GM20431 (cell line): ENCODE results near the gene CEBPA.

Experiments
- in situ Hi-C: fragments of 300-500 bp; cut with MseI, MboI; formaldehyde crosslinking; loops from one replicate; pipeline ENCODE4 v1.15.0; 2020; ENCODE audit warnings: low sequenced_read_pairs; ENCODE audit not compliant: unreplicated experiment

The CEBPA gene

DNA sequence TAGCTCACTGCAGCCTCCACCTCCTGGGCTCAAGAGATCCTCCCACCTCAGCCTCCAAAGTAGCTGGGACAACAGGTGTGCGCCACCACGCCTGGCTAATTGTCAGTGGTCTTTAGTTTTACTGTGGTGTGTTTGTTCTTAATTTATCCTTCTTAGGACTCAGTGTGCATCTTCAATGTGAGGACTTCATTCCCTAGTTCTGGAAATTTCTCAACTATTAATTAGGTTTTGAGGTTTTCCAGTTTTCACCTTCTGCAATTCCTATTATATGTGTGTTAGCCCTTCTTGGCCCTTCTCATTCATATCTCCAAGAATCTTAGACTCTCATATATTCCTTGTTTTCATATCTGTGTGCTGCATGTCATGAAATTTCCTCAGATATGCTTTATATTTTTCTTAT lies 44.5 kb downstream of the CEBPA start:
- in situ Hi-C loops = no loop called here

DNA sequence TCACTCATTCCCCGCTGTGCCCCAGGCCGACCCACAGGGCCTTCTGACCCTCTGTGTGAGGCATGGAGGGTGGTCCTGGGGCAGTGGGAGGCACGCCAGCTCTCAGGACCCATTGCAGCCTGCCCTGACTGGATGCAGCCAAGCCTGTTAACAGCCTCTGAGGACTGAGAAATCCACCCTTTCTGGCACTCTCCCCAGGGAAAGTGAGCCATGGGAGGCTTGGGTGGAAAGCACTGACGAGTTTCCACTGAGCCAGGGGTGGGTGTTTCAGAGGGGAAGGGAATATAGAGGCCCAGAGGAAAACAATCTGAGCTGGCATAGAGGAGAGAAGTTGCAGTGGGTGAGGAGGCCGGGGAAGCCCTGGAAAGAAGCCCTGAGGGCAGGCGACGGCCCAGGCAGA lies 46.1 kb downstream of the CEBPA start:
- in situ Hi-C loops = no loop called here

DNA sequence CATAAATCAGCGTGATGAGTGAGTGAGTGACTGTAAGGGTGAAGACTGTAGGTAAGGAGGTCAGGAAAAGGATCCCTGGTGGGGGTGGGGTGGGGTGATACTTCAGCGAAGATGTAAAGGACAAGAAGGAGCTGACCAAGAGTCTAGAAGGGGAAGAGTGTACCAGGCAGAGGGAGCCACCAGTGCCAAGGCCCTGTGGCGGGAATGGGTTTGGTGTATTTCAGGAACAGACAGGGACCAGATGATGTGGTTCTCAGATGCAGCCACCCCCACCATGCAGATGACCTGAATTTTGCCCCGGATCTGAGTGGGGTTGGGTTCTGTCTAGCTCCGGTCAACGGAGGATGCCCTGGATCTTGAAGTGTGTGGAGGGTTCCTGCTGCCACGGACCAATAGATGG lies 46.6 kb downstream of the CEBPA start:
- in situ Hi-C loops = no loop called here

DNA sequence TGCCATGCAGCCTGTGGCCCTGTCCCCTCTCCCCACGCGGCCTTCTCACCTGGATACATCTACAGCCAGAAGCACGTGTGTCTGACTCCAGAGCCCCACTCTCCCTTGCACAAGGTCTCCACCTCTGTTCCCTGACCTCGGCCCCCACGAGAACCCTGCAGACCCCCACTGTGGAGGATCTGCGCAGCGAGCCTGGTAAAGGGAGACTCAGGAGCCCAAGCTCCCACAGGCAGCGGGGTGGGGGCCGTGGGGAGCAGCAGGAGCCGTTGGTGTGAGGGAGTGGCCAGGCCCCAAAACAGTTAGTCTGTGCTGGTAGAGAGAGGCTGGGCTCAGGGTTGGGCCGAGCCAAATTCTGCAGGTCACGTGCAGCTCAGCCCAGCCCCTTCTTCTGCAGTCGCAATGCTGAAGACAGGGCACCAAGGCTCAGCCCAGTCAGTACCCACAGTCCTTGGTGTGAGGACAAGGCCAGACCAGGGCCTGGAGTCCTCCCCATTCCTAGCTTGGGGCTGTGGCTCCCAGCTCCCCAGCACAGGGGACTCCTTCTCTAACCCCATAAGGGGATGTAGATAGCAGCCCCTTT lies 48.0 kb downstream of the CEBPA start:
- in situ Hi-C loops = no loop called here

DNA sequence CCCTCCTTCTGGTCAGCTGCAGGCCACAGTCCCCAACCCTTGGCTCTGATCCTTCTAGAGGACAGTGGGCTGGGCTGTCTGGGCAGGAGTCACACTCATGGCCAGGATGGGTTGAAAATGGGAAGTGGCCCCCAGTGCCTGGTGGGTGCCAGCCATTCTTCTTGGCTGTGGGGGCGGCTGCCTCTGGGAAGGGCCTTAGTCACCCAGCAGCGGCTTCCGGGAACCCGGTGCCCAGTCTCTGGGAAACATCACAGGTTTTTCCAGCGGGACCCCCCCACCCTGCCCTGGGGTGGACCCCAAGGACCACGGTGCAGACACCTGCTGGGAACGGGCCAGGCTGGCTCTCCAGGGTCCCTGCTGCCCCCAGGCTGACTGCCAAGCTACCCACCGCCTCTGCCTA lies 49.4 kb downstream of the CEBPA start:
- in situ Hi-C loops = no loop called here

DNA sequence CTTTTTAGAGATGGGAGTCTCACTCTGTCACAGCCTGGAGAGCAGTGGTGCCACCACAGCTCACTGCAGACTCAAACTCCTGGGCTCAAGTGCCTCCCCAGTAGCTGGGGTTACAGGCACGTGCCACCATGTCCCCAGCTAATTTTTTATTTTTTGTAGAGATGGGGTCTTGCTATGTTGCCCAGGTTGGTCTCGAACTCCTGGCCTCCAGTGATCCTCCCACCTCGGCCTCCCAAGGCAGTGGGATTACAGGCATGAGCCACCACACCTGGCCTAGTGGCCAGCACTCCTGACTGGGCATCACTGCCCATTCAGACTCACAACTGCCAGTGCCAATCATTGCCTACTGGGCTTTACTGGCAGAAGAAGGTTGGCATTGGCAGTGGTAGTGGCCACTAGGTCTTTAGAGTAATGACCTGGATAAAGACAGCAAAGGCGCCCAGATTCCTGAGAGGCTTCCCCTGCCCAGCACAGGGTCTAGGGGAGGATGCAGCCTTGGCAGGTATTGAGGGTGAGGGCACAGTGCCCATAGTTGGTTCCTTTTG lies 49.8 kb downstream of the CEBPA start:
- in situ Hi-C loops = no loop called here

DNA sequence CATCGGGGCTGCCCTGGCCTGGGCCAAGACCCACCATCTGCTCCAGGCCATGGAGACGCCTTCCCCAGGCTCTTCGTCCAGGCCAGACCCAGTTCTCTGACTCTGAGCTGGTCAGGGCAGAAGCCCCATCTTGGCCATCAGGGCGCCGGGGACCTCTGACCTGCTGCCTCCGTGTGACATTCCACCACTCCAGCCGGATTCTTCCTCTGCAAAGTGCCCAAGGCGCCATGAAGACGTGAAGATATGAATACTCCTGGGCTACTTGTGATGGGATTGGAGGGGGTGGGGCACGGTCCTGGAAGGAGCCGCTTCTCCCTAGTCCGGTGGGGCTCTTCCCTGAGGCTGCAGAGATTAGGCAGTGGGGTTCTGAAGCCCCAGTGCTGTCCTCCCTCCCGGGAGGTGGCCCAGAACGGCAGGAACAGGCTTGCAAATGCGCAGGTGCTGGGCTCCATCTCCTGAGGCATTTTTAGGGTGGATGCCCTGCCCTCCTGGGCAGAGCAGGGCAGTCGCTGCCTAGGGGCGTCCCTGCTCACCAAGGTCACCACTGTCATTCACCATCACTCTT lies 50.7 kb downstream of the CEBPA start:
- in situ Hi-C loops = no loop called here

DNA sequence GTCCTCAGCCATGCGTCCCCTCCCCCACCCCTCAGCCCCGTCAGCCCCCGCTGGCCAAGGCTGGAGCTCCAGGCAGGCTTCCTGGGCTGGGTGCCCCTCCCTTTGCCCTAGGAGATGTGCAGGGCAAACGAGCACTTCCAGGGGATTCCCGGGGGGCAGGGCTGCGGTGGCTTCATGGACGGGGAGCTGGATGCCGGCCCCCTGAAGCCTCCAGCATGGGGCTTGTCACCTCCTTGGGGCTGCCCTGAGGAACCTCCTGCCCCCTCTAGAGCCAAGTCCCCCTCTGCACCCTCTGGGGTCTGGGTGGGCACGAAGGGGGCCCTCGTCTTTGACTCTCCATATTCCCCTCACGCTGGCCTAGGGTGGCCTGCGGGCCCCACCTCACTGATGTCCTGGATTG lies 51.3 kb downstream of the CEBPA start:
- in situ Hi-C loops = no loop called here

DNA sequence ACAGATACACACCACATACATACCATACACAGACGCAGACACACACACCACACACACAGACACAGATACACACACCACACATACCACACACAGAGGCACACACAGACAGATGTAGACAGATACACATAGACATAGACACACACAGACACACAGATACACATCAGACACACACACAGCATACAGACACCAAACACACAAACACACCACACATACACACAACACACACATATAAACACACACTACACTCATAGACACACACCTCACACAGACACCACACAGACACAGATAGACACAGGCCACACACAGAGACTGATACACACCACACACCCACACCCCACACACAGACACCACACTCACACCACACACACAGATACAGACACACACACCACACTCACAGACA lies 51.8 kb downstream of the CEBPA start:
- in situ Hi-C loops = no loop called here
